HepG2 (cell line): ENCODE results near the gene DNAJC7. TPM values are rescaled to one million over a fixed set of nuclear protein-coding genes. Genes with fewer than 3 reads are reported as not detected.

Experiments used
- BCL3 ChIP-seq: sonication (generic); formaldehyde crosslinking; IDR thresholded peaks from 2 replicates; pipeline ENCODE4 v1.5.1; 2020; ENCODE audit warnings: mild to moderate bottlenecking, missing genetic modification reagents, moderate library complexity
- GATA4 ChIP-seq: sonication (generic); IDR thresholded peaks from 2 replicates; pipeline ENCODE4 v1.6.1; 2016; ENCODE audit warnings: antibody characterized with exemption, low read depth, borderline replicate concordance
- KLF16 ChIP-seq, 2 experiments: sonication (generic) in 1 of 2; formaldehyde crosslinking in 1 of 2; IDR thresholded peaks; 2 replicates each; pipeline versions ENCODE4 v1.6.1 to v1.8.0; 2016 to 2023; ENCODE audit warnings: missing genetic modification reagents in 2 of 2, missing compliant biosample characterization in 1 of 2
- NCOR1 ChIP-seq: fragments of 200-600 bp; sonication (generic); IDR thresholded peaks from 2 replicates; pipeline ENCODE4 v1.7.0; 2017; ENCODE audit warnings: antibody characterized with exemption, low read length, borderline replicate concordance
- SAP130 ChIP-seq: IDR thresholded peaks from 2 replicates; pipeline ENCODE4 v1.6.1; 2016; ENCODE audit warnings: low read depth
- ZNF281 ChIP-seq: sonication (generic); formaldehyde crosslinking; IDR thresholded peaks from 2 replicates; pipeline ENCODE4 v1.4.0; 2020; ENCODE audit warnings: missing genetic modification reagents, borderline replicate concordance
- ZNF549 ChIP-seq: sonication (generic); formaldehyde crosslinking; IDR thresholded peaks from 2 replicates; pipeline ENCODE4 v1.5.0; 2020; ENCODE audit warnings: missing genetic modification reagents
- ZSCAN21 ChIP-seq: sonication (generic); formaldehyde crosslinking; IDR thresholded peaks from 2 replicates; pipeline ENCODE4 v1.8.0; 2022; ENCODE audit warnings: mild to moderate bottlenecking, missing genetic modification reagents, moderate library complexity, borderline replicate concordance
- polyA plus RNA-seq, 8 experiments: library from polyadenylated mRNA; depleted of rRNA in 3 of 8; stranded (reverse) in 7 of 8; unstranded in 1 of 8; fragments of >200 nt; fragmentation: Illumina TruSeq in 4 of 8; extraction: Trizol in 4 of 8; gene quantifications; 2 replicates each; pipeline versions ENCODE4 v1.2.1 to v1.2.3, GENCODE V29; 2011 to 2016; ENCODE audit warnings: low read depth in 4 of 8, missing spikeins in 1 of 8, mixed read lengths in 1 of 8; ENCODE audit not compliant: insufficient read depth in 1 of 8
- total RNA-seq, 5 experiments: library from RNA; depleted of rRNA; stranded (reverse); fragments of >200 nt; fragmentation: Illumina TruSeq; extraction: Trizol; gene quantifications; 2 replicates each; pipeline ENCODE4 v1.2.3, GENCODE V29; 2016; ENCODE audit warnings: low read depth in 1 of 5
- TF ChIP-seq, protein P1 (sequence below): sonication (generic); formaldehyde crosslinking; IDR thresholded peaks from 2 replicates; pipeline ENCODE4 v1.4.0; 2020; ENCODE audit warnings: missing genetic modification reagents
- TF ChIP-seq, protein P2 (sequence below): IDR thresholded peaks from 2 replicates; pipeline ENCODE4 v1.6.1; 2016; ENCODE audit warnings: low read depth, missing genetic modification reagents, missing compliant biosample characterization
- TF ChIP-seq, protein P3 (sequence below): sonication (generic); formaldehyde crosslinking; conservative IDR thresholded peaks from 2 replicates; pipeline ENCODE4 v1.4.0; 2020; ENCODE audit warnings: missing genetic modification reagents

DNAJC7 gene
- total and polyA plus RNA-seq, 2 of the 13 experiments (the other 11 are each of a cell fraction or from before 2014, with no cell fraction given) = 47.7 to 132 TPM

- no peak for TF ChIP-seq ZNF281 (CRISPR knock-in tag)
- TF ChIP-seq, protein P1, sequence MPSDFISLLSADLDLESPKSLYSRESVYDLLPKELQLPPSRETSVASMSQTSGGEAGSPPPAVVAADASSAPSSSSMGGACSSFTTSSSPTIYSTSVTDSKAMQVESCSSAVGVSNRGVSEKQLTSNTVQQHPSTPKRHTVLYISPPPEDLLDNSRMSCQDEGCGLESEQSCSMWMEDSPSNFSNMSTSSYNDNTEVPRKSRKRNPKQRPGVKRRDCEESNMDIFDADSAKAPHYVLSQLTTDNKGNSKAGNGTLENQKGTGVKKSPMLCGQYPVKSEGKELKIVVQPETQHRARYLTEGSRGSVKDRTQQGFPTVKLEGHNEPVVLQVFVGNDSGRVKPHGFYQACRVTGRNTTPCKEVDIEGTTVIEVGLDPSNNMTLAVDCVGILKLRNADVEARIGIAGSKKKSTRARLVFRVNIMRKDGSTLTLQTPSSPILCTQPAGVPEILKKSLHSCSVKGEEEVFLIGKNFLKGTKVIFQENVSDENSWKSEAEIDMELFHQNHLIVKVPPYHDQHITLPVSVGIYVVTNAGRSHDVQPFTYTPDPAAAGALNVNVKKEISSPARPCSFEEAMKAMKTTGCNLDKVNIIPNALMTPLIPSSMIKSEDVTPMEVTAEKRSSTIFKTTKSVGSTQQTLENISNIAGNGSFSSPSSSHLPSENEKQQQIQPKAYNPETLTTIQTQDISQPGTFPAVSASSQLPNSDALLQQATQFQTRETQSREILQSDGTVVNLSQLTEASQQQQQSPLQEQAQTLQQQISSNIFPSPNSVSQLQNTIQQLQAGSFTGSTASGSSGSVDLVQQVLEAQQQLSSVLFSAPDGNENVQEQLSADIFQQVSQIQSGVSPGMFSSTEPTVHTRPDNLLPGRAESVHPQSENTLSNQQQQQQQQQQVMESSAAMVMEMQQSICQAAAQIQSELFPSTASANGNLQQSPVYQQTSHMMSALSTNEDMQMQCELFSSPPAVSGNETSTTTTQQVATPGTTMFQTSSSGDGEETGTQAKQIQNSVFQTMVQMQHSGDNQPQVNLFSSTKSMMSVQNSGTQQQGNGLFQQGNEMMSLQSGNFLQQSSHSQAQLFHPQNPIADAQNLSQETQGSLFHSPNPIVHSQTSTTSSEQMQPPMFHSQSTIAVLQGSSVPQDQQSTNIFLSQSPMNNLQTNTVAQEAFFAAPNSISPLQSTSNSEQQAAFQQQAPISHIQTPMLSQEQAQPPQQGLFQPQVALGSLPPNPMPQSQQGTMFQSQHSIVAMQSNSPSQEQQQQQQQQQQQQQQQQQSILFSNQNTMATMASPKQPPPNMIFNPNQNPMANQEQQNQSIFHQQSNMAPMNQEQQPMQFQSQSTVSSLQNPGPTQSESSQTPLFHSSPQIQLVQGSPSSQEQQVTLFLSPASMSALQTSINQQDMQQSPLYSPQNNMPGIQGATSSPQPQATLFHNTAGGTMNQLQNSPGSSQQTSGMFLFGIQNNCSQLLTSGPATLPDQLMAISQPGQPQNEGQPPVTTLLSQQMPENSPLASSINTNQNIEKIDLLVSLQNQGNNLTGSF = no peak
- TF ChIP-seq KLF16 (CRISPR knock-in tag; IDR thresholded peaks at IDR 0.05) = peak in 1 of 2 experiments; percentile 80; a peak in 2 of 4 replicates
- no peak for TF ChIP-seq ZNF549 (CRISPR knock-in tag)
- peak; percentile 79 for TF ChIP-seq SAP130 (CRISPR knock-in tag)
- TF ChIP-seq, protein P2, sequence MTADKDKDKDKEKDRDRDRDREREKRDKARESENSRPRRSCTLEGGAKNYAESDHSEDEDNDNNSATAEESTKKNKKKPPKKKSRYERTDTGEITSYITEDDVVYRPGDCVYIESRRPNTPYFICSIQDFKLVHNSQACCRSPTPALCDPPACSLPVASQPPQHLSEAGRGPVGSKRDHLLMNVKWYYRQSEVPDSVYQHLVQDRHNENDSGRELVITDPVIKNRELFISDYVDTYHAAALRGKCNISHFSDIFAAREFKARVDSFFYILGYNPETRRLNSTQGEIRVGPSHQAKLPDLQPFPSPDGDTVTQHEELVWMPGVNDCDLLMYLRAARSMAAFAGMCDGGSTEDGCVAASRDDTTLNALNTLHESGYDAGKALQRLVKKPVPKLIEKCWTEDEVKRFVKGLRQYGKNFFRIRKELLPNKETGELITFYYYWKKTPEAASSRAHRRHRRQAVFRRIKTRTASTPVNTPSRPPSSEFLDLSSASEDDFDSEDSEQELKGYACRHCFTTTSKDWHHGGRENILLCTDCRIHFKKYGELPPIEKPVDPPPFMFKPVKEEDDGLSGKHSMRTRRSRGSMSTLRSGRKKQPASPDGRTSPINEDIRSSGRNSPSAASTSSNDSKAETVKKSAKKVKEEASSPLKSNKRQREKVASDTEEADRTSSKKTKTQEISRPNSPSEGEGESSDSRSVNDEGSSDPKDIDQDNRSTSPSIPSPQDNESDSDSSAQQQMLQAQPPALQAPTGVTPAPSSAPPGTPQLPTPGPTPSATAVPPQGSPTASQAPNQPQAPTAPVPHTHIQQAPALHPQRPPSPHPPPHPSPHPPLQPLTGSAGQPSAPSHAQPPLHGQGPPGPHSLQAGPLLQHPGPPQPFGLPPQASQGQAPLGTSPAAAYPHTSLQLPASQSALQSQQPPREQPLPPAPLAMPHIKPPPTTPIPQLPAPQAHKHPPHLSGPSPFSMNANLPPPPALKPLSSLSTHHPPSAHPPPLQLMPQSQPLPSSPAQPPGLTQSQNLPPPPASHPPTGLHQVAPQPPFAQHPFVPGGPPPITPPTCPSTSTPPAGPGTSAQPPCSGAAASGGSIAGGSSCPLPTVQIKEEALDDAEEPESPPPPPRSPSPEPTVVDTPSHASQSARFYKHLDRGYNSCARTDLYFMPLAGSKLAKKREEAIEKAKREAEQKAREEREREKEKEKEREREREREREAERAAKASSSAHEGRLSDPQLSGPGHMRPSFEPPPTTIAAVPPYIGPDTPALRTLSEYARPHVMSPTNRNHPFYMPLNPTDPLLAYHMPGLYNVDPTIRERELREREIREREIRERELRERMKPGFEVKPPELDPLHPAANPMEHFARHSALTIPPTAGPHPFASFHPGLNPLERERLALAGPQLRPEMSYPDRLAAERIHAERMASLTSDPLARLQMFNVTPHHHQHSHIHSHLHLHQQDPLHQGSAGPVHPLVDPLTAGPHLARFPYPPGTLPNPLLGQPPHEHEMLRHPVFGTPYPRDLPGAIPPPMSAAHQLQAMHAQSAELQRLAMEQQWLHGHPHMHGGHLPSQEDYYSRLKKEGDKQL = peak; percentile 40; the same call in 1 of the 2 replicates
- peak; percentile 93 for TF ChIP-seq NCOR1
- TF ChIP-seq, protein P3, sequence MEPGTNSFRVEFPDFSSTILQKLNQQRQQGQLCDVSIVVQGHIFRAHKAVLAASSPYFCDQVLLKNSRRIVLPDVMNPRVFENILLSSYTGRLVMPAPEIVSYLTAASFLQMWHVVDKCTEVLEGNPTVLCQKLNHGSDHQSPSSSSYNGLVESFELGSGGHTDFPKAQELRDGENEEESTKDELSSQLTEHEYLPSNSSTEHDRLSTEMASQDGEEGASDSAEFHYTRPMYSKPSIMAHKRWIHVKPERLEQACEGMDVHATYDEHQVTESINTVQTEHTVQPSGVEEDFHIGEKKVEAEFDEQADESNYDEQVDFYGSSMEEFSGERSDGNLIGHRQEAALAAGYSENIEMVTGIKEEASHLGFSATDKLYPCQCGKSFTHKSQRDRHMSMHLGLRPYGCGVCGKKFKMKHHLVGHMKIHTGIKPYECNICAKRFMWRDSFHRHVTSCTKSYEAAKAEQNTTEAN = no peak
- 0 out of 2 replicates have a peak, but pooled peaks have one; percentile 62 for TF ChIP-seq BCL3 (CRISPR knock-in tag)
- TF ChIP-seq GATA4 = no peak
- no peak for TF ChIP-seq ZSCAN21
Measured at GRCh38 chr17:41989702-41990419, 27.4 kb downstream of the DNAJC7 start (continued).
